Neutrophil (primary cell): ENCODE data around the gene PSMA7.
"Not testable (repeated sequence)": the region's sequence is repeated elsewhere in the genome, so short reads cannot be mapped to it uniquely, and the experiment has no call there.

Experiments
- H3K27ac ChIP-seq: fragments of 200-600 bp; sonication (generic); 2 replicates; pipeline ENCODE4 v1.5.1; 2016; ENCODE audit warnings: mild to moderate bottlenecking, moderate library complexity
- H3K27me3 ChIP-seq: fragments of 200-600 bp; sonication (generic); 2 replicates; pipeline ENCODE4 v1.6.0; 2016; ENCODE audit warnings: mild to moderate bottlenecking
- H3K36me3 ChIP-seq: fragments of 200-600 bp; sonication (generic); 2 replicates; pipeline ENCODE4 v1.5.1; 2017
- H3K4me1 ChIP-seq, 2 experiments: fragments of 200-600 bp in 1 of 2; sonication (generic) in 1 of 2; 1 replicate in 1 of 2; 2 replicates in 1 of 2; pipeline versions ENCODE4 v1.5.1 to v1.6.1; 2013 to 2016; ENCODE audit warnings: low read depth in 1 of 2, low read length in 1 of 2, mild to moderate bottlenecking in 1 of 2, moderate library complexity in 1 of 2; ENCODE audit not compliant: control insufficient read depth in 1 of 2, insufficient read depth in 1 of 2
- H3K4me3 ChIP-seq, 2 experiments: fragments of 200-600 bp in 1 of 2; sonication (generic) in 1 of 2; 1 replicate in 1 of 2; 2 replicates in 1 of 2; pipeline ENCODE4 v1.5.1; 2013 to 2016; ENCODE audit warnings: low read depth in 1 of 2, low read length in 1 of 2, mild to moderate bottlenecking in 1 of 2, moderate library complexity in 1 of 2
- H3K9me3 ChIP-seq: fragments of 200-600 bp; sonication (generic); 2 replicates; pipeline ENCODE4 v1.5.1; 2016
- TF ChIP-seq, protein P1 (sequence below): fragments of 200-600 bp; sonication (generic); IDR thresholded peaks from 2 replicates; pipeline ENCODE4 v1.5.1; 2016; ENCODE audit warnings: antibody characterized with exemption

The PSMA7 gene

GRCh38 chr20:62116558-62117361 is 26.4 kb downstream of the PSMA7 start:
- H3K4me3 ChIP-seq, result no peak overlapping the region

GRCh38 chr20:62115800-62116407 is 27.3 kb downstream of the PSMA7 start:
- H3K36me3 ChIP-seq, H3K27ac ChIP-seq, H3K4me3 ChIP-seq, H3K4me1 ChIP-seq: not testable (repeated sequence)
- peaks cover 18% of the 10 kb centered on the region for H3K9me3 ChIP-seq
- H3K27me3 ChIP-seq, result peaks cover 64% of the 10 kb centered on the region

More at GRCh38 chr20:62116558-62117361, 26.4 kb downstream of the PSMA7 start:
- Histone ChIP-seq H3K27me3 (peaks cover 67% of the 10 kb centered on the region), H3K9me3 (peaks cover 12% of the 10 kb centered on the region), H3K27ac (no peak overlapping the region), H3K4me1 (peaks cover 0 to 7% of the 10 kb centered on the region in 2 experiments), H3K36me3 (no peaks in the 10 kb centered on the region)
- TF ChIP-seq, protein P1, sequence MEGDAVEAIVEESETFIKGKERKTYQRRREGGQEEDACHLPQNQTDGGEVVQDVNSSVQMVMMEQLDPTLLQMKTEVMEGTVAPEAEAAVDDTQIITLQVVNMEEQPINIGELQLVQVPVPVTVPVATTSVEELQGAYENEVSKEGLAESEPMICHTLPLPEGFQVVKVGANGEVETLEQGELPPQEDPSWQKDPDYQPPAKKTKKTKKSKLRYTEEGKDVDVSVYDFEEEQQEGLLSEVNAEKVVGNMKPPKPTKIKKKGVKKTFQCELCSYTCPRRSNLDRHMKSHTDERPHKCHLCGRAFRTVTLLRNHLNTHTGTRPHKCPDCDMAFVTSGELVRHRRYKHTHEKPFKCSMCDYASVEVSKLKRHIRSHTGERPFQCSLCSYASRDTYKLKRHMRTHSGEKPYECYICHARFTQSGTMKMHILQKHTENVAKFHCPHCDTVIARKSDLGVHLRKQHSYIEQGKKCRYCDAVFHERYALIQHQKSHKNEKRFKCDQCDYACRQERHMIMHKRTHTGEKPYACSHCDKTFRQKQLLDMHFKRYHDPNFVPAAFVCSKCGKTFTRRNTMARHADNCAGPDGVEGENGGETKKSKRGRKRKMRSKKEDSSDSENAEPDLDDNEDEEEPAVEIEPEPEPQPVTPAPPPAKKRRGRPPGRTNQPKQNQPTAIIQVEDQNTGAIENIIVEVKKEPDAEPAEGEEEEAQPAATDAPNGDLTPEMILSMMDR, result no peak

- Histone ChIP-seq H3K4me1 (no peaks in the 10 kb centered on the region), H3K9me3 (peaks cover 19% of the 10 kb centered on the region), H3K36me3 (no peaks in the 10 kb centered on the region), H3K27me3 (peaks cover 54% of the 10 kb centered on the region), H3K4me3 (no peak overlapping the region), H3K27ac (no peak overlapping the region)
- TF ChIP-seq, protein P1, result no peak
These were observed 28.3 kb downstream of the PSMA7 start for GRCh38 chr20:62114894-62115293.

- Histone ChIP-seq H3K36me3 (no peaks in the 10 kb centered on the region), H3K4me1 (no peaks in the 10 kb centered on the region), H3K9me3 (peaks cover 36% of the 10 kb centered on the region), H3K27me3 (peaks cover 28% of the 10 kb centered on the region), H3K4me3 (no peak overlapping the region), H3K27ac (no peak overlapping the region)
- TF ChIP-seq, protein P1, result no peak
These were observed 30.8 kb downstream of the PSMA7 start for GRCh38 chr20:62112368-62112767.

GRCh38 chr20:62111148-62111547 is 32.0 kb downstream of the PSMA7 start:
- peaks cover 36% of the 10 kb centered on the region for H3K9me3 ChIP-seq

More at GRCh38 chr20:62111148-62111547, 32.0 kb downstream of the PSMA7 start:
- Histone ChIP-seq H3K36me3 (no peaks in the 10 kb centered on the region), H3K27me3 (peaks cover 17% of the 10 kb centered on the region), H3K27ac (no peak overlapping the region), H3K4me3 (no peak overlapping the region), H3K4me1 (no peaks in the 10 kb centered on the region)
- TF ChIP-seq, protein P1, result no peak
